Caco-2 (cell line): ENCODE measurements around the gene ARHGAP8. TPM values are rescaled to one million over a fixed set of nuclear protein-coding genes. Genes with fewer than 3 reads are reported as not detected.

ENCODE experiments used
- BruUV-seq: library from RNA; stranded (reverse); fragments of 400-500 nt; replicated peaks from 2 replicates; lab custom pipeline; 2021; lab: Mats Ljungman, UMichigan
- CTCF ChIA-PET: fragments of 300-600 bp; sonication (Branson Sonifier 250); formaldehyde crosslinking; loops from one replicate; lab custom pipeline; 2022; ENCODE audit warnings: antibody characterized with exemption; lab: Charles Lee
- POLR2A ChIA-PET: fragments of 300-600 bp; sonication (Branson Sonifier 250); formaldehyde crosslinking; loops from one replicate; lab custom pipeline; 2022; ENCODE audit warnings: antibody characterized with exemption; lab: Charles Lee
- DNase-seq, 2 experiments: peaks; one replicate each; pipeline versions ENCODE4 v3.0.0 to v3.0.0-alpha.2; 2020 to 2022
- H3K27me3 ChIP-seq: replicated peaks from 2 replicates; pipeline ENCODE4 v1.6.0; 2011; ENCODE audit warnings: low read length; ENCODE audit not compliant: control insufficient read depth, insufficient read depth
- H3K36me3 ChIP-seq: 2 replicates; pipeline ENCODE4 v1.5.1; 2011; ENCODE audit warnings: low read length; ENCODE audit not compliant: control insufficient read depth, insufficient read depth
- H3K4me1 ChIP-seq: fragments of 250-450 bp; sonication (Bioruptor Pico); 2 replicates; pipeline ENCODE4 v1.5.1; 2020; ENCODE audit warnings: mild to moderate bottlenecking
- H3K4me3 ChIP-seq: 2 replicates; pipeline ENCODE4 v1.5.1; 2011; ENCODE audit warnings: low read depth, mild to moderate bottlenecking, control low read depth, low read length
- H3K9me3 ChIP-seq: fragments of 250-450 bp; sonication (Bioruptor Pico); 2 replicates; pipeline ENCODE4 v1.5.1; 2020; ENCODE audit warnings: mild to moderate bottlenecking, moderate library complexity
- H3K27ac Mint-ChIP-seq: one replicate; pipeline ENCODE4 v1.8.0; 2022; ENCODE audit warnings: mixed read lengths; ENCODE audit not compliant: unreplicated experiment
- H3K27me3 Mint-ChIP-seq: one replicate; pipeline ENCODE4 v1.8.0; 2022; ENCODE audit warnings: mixed read lengths; ENCODE audit not compliant: insufficient read depth, unreplicated experiment
- H3K36me3 Mint-ChIP-seq: one replicate; pipeline ENCODE4 v1.8.0; 2022; ENCODE audit warnings: mild to moderate bottlenecking, mixed read lengths; ENCODE audit not compliant: insufficient read depth, unreplicated experiment
- H3K4me1 Mint-ChIP-seq: one replicate; pipeline ENCODE4 v1.8.0; 2022; ENCODE audit warnings: low read depth, mixed read lengths; ENCODE audit not compliant: unreplicated experiment
- H3K4me3 Mint-ChIP-seq: one replicate; pipeline ENCODE4 v1.8.0; 2022; ENCODE audit warnings: mild to moderate bottlenecking, moderate library complexity, mixed read lengths; ENCODE audit not compliant: unreplicated experiment
- H3K9me3 Mint-ChIP-seq: one replicate; pipeline ENCODE4 v1.8.0; 2022; ENCODE audit warnings: mixed read lengths; ENCODE audit not compliant: unreplicated experiment
- CTCF ChIP-seq, 2 experiments: fragments of 200-600 bp in 1 of 2; IDR thresholded peaks; 1 replicate in 1 of 2; 2 replicates in 1 of 2; pipeline versions ENCODE4 v1.5.1 to v1.8.0; 2011 to 2022; ENCODE audit warnings: antibody characterized with exemption in 1 of 2, control low read depth in 1 of 2, inconsistent platforms in 1 of 2, low read depth in 1 of 2, low read length in 1 of 2, mild to moderate bottlenecking in 1 of 2, moderate library complexity in 1 of 2; ENCODE audit not compliant: insufficient read depth in 1 of 2, severe bottlenecking in 1 of 2, unreplicated experiment in 1 of 2
- intact Hi-C: fragments of 100-400 bp; cut with micrococcal nuclease; formaldehyde crosslinking; loops from one replicate; pipeline ENCODE4 v1.10.0; 2022; ENCODE audit not compliant: unreplicated experiment
- total RNA-seq: library from RNA; stranded (reverse); gene quantifications from 2 replicates; pipeline ENCODE4 v1.2.3, GENCODE V29; 2022

The ARHGAP8 gene
- total RNA-seq, 1 experiment from 2014 or later, result 81.5 TPM

- CTCF ChIA-PET, result no interaction called here
- no peaks in the 10 kb centered on the region for H3K4me1 ChIP-seq
- no peaks in the 10 kb centered on the region for H3K36me3 ChIP-seq
Measured at GRCh38 chr22:44909241-44909640, 156.9 kb downstream of the ARHGAP8 start.

More at GRCh38 chr22:44909241-44909640, 156.9 kb downstream of the ARHGAP8 start:
- Mint-ChIP-seq H3K36me3 (no peaks in the 10 kb centered on the region), H3K4me1 (no peaks in the 10 kb centered on the region), H3K27ac (no peak overlapping the region), H3K4me3 (no peak overlapping the region), H3K9me3 (peaks cover 24% of the 10 kb centered on the region), H3K27me3 (peaks cover 17% of the 10 kb centered on the region)
- H3K27me3 ChIP-seq, result no peaks in the 10 kb centered on the region
- no peak overlapping the region for H3K4me3 ChIP-seq
- no peak for TF ChIP-seq CTCF (IDR thresholded peaks at IDR 0.05; ENCODE audit: insufficient read depth in 1 of 2, low read depth in 1 of 2, low read length in 1 of 2, severe bottlenecking in 1 of 2, unreplicated experiment in 1 of 2)
- no peak for DNase-seq
- no peaks in the 10 kb centered on the region; the same call in 1 of the 2 replicates for H3K9me3 ChIP-seq
- intact Hi-C loops, result no loop called here
- POLR2A ChIA-PET, result interaction anchor here (0.6 kb wide), 1 partner anchor 80 kb away, joined by 3 read pairs; no protein-coding TSS in a partner anchor
- no TSS peak for BruUV-seq

Other genes with a start within 250 kb of the ARHGAP8 start
- 74.8 and 82.8 TPM in 2 replicates for gene PRR5, start 50.4 kb upstream of the ARHGAP8 start, total RNA-seq